Measurements from ENCODE around the gene COQ4.

- no peak for TF ChIP-seq CTCF (IDR thresholded peaks at IDR 0.05)
- no peak for TF ChIP-seq POLR2A (IDR thresholded peaks at IDR 0.05)
Measured at GRCh38 chr9:128316421-128316820, 6.2 kb upstream of the COQ4 start.
